Esophagus muscularis mucosa (tissue), 4 donors: ENCODE data around the gene ZNF547.

Source experiments
- EP300 ChIP-seq: sonication (generic); formaldehyde crosslinking; IDR thresholded peaks from one replicate; pipeline ENCODE4 v1.6.1; 2017; ENCODE audit warnings: antibody characterized with exemption
- POLR2A ChIP-seq: fragments of 450-650 bp; IDR thresholded peaks from one replicate; pipeline ENCODE4 v1.6.1; 2017; ENCODE audit warnings: antibody characterized with exemption, moderate library complexity, mild to moderate bottlenecking, low read depth
- POLR2AphosphoS5 ChIP-seq, 2 donors: sonication (generic); formaldehyde crosslinking; IDR thresholded peaks; one replicate each; pipeline ENCODE4 v1.6.1; 2017; ENCODE audit warnings: antibody characterized with exemption in 2 of 2
- TF ChIP-seq, protein P1 (sequence below), 3 experiments: fragments of 200-600 bp in 2 of 3; fragments of 450-650 bp in 1 of 3; sonication (generic) in 2 of 3; IDR thresholded peaks; one replicate each; pipeline ENCODE4 v1.5.1; 2017 to 2019; ENCODE audit warnings: antibody characterized with exemption in 3 of 3, mild to moderate bottlenecking in 2 of 3, moderate library complexity in 1 of 3

GRCh38 chr19:57355916-57356315 is 7.4 kb upstream of the ZNF547 start:
- TF ChIP-seq, protein P1, sequence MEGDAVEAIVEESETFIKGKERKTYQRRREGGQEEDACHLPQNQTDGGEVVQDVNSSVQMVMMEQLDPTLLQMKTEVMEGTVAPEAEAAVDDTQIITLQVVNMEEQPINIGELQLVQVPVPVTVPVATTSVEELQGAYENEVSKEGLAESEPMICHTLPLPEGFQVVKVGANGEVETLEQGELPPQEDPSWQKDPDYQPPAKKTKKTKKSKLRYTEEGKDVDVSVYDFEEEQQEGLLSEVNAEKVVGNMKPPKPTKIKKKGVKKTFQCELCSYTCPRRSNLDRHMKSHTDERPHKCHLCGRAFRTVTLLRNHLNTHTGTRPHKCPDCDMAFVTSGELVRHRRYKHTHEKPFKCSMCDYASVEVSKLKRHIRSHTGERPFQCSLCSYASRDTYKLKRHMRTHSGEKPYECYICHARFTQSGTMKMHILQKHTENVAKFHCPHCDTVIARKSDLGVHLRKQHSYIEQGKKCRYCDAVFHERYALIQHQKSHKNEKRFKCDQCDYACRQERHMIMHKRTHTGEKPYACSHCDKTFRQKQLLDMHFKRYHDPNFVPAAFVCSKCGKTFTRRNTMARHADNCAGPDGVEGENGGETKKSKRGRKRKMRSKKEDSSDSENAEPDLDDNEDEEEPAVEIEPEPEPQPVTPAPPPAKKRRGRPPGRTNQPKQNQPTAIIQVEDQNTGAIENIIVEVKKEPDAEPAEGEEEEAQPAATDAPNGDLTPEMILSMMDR (IDR thresholded peaks at IDR 0.05) = no peak
- TF ChIP-seq POLR2A (no peak), POLR2AphosphoS5 (IDR thresholded peaks at IDR 0.05) (no peak), EP300 (no peak)
